ENCODE data around the gene MSL3B.

MSL3B gene

GRCh38 chr2:233853883-233854240, 14.3 kb downstream of the MSL3B start:
- in situ Hi-C loops (cut with MboI; ENCODE audit: low sequenced_read_pairs), result no loop called here

- in situ Hi-C loops (cut with MboI; ENCODE audit: low sequenced_read_pairs), result no loop called here
Measured at GRCh38 chr2:233853353-233853752, 14.8 kb downstream of the MSL3B start.

- in situ Hi-C loops (cut with MboI; ENCODE audit: low sequenced_read_pairs), result no loop called here
Measured at GRCh38 chr2:233852056-233852455, 16.1 kb downstream of the MSL3B start.

- in situ Hi-C loops (cut with MboI; ENCODE audit: low sequenced_read_pairs), result no loop called here
Measured at GRCh38 chr2:233851169-233851568, 17.0 kb downstream of the MSL3B start.

GRCh38 chr2:233850745-233851144, 17.4 kb downstream of the MSL3B start:
- in situ Hi-C loops (cut with MboI; ENCODE audit: low sequenced_read_pairs), result no loop called here

- in situ Hi-C loops (cut with MboI; ENCODE audit: low sequenced_read_pairs), result no loop called here
Measured at GRCh38 chr2:233849607-233850271, 18.4 kb downstream of the MSL3B start.

- in situ Hi-C loops (cut with MboI; ENCODE audit: low sequenced_read_pairs), result no loop called here
Measured at GRCh38 chr2:233848276-233848675, 19.9 kb downstream of the MSL3B start.

GRCh38 chr2:233847248-233847898, 20.8 kb downstream of the MSL3B start:
- in situ Hi-C loops (cut with MboI; ENCODE audit: low sequenced_read_pairs), result no loop called here

GRCh38 chr2:233846387-233847247, 21.6 kb downstream of the MSL3B start:
- in situ Hi-C loops (cut with MboI; ENCODE audit: low sequenced_read_pairs), result no loop called here

- in situ Hi-C loops (cut with MboI; ENCODE audit: low sequenced_read_pairs), result no loop called here
Measured at GRCh38 chr2:233845301-233846060, 22.7 kb downstream of the MSL3B start.

GRCh38 chr2:233844836-233845235, 23.4 kb downstream of the MSL3B start:
- in situ Hi-C loops (cut with MboI; ENCODE audit: low sequenced_read_pairs), result no loop called here

- in situ Hi-C loops (cut with MboI; ENCODE audit: low sequenced_read_pairs), result no loop called here
Measured at GRCh38 chr2:233844064-233844807, 23.9 kb downstream of the MSL3B start.

GRCh38 chr2:233841183-233841582, 27.0 kb downstream of the MSL3B start:
- in situ Hi-C loops (cut with MboI; ENCODE audit: low sequenced_read_pairs), result no loop called here

GRCh38 chr2:233840520-233840919, 27.7 kb downstream of the MSL3B start:
- in situ Hi-C loops (cut with MboI; ENCODE audit: low sequenced_read_pairs), result no loop called here

- in situ Hi-C loops (cut with MboI; ENCODE audit: low sequenced_read_pairs), result no loop called here
Measured at GRCh38 chr2:233839447-233839820, 28.8 kb downstream of the MSL3B start.

- in situ Hi-C loops (cut with MboI; ENCODE audit: low sequenced_read_pairs), result no loop called here
Measured at GRCh38 chr2:233838726-233839446, 29.3 kb downstream of the MSL3B start.

GRCh38 chr2:233838251-233838650, 29.9 kb downstream of the MSL3B start:
- in situ Hi-C loops (cut with MboI; ENCODE audit: low sequenced_read_pairs), result no loop called here

GRCh38 chr2:233837694-233838229, 30.4 kb downstream of the MSL3B start:
- in situ Hi-C loops (cut with MboI; ENCODE audit: low sequenced_read_pairs), result no loop called here

GRCh38 chr2:233836359-233836758, 31.8 kb downstream of the MSL3B start:
- in situ Hi-C loops (cut with MboI; ENCODE audit: low sequenced_read_pairs), result no loop called here
